HG02870 (cell line): ENCODE results near the gene ATP10B.
"Not testable (repeated sequence)": the region's sequence is repeated elsewhere in the genome, so short reads cannot be mapped to it uniquely, and the experiment has no call there.

Experiments used
- ATAC-seq: cut with Tn5 transposase; IDR thresholded peaks from one replicate; pipeline ENCODE4 v1.9.1; 2021; ENCODE audit warnings: mild to moderate bottlenecking, moderate library complexity; ENCODE audit not compliant: unreplicated experiment

The ATP10B gene

GRCh38 chr5:160824301-160825001 lies 27.6 kb downstream of the ATP10B start:
- ATAC-seq: no peak

GRCh38 chr5:160812996-160813395 lies 39.0 kb downstream of the ATP10B start:
- ATAC-seq: not testable (repeated sequence)

- no peak for ATAC-seq
Observed at GRCh38 chr5:160805376-160805775, 46.6 kb downstream of the ATP10B start.

- no peak for ATAC-seq
Observed at GRCh38 chr5:160802592-160802991, 49.4 kb downstream of the ATP10B start.

GRCh38 chr5:160800375-160801275 lies 51.4 kb downstream of the ATP10B start:
- no peak for ATAC-seq

- ATAC-seq: peak; percentile 64
Observed at GRCh38 chr5:160799184-160799583, 52.8 kb downstream of the ATP10B start.

- no peak for ATAC-seq
Observed at GRCh38 chr5:160797020-160797419, 55.0 kb downstream of the ATP10B start.

GRCh38 chr5:160793530-160793899 lies 58.5 kb downstream of the ATP10B start:
- no peak for ATAC-seq

- ATAC-seq: no peak
Observed at GRCh38 chr5:160792732-160793529, 59.1 kb downstream of the ATP10B start.

GRCh38 chr5:160792281-160792680 lies 59.7 kb downstream of the ATP10B start:
- no peak for ATAC-seq

- ATAC-seq: no peak
Observed at GRCh38 chr5:160789219-160789859, 62.7 kb downstream of the ATP10B start.

- no peak for ATAC-seq
Observed at GRCh38 chr5:160788102-160788660, 63.8 kb downstream of the ATP10B start.

- ATAC-seq: no peak
Observed at GRCh38 chr5:160787240-160787639, 64.8 kb downstream of the ATP10B start.

GRCh38 chr5:160774666-160775315 lies 77.2 kb downstream of the ATP10B start:
- no peak for ATAC-seq

GRCh38 chr5:160773646-160774410 lies 78.2 kb downstream of the ATP10B start:
- ATAC-seq: no peak

- no peak for ATAC-seq
Observed at GRCh38 chr5:160772854-160773253, 79.2 kb downstream of the ATP10B start.

- ATAC-seq: no peak
Observed at GRCh38 chr5:160770718-160771117, 81.3 kb downstream of the ATP10B start.

- no peak for ATAC-seq
Observed at GRCh38 chr5:160769301-160769700, 82.7 kb downstream of the ATP10B start.

GRCh38 chr5:160767062-160767461 lies 84.9 kb downstream of the ATP10B start:
- ATAC-seq: no peak
